ENCODE results near the gene ACOT11. TPM values are rescaled to one million over a fixed set of nuclear protein-coding genes. Genes with fewer than 3 reads are reported as not detected.
"Not testable (repeated sequence)": the region's sequence is repeated elsewhere in the genome, so short reads cannot be mapped to it uniquely, and the experiment has no call there.

ACOT11 gene
- total and polyA plus RNA-seq, 2 donors (not counting 1 experiment from before 2014, with no cell fraction given): 0.73 to 2.5 TPM

DNA sequence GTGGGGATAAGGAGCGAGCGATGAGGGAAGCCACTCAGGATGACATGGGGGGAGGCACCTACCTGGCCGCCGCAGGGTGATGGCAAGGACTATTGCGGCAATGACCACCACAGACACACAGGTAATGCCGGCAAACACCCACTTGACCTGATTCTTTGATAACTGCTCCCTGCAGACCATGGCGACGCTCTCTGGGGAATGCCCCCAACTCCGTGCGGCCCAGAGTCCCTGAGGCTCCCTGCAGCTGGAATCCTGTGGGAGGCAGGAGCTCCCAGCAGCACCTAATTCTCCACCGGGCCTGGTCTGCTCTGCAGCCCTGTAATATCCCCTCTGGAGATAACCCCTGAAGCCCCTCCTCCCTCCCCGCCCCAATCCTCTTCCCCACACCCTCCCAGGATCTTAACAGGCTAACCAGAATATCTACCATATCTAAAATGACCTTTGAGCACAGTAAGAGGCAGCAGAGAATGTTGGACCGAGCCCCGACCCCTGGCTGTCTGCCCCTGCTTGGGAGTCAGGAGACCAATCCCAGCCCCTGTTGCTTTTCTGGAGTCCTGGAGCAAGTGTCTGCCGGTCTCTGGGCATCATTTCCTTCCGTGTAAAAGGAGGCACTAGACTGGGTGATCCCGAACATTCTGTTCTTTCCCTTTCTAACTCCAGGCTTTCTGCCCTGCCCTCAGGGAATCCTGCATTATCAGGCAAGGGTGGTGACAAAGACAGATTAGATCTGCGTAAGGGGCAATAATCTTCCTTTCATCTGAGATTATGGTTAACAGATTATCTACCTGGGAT is 75.4 kb downstream of the ACOT11 start, which contains the start of gene FAM151A:
Gene FAM151A (minus strand): TSS at position 310 of the 792 bp plus-strand sequence. CDS start 130 bp downstream, at position 180.
- H3K36me3 ChIP-seq (ENCODE audit: control insufficient read depth, insufficient read depth, low read length): no peaks in the 10 kb centered on the region
- no peak for DNase-seq (ENCODE audit: low read depth in 2 of 2)
- H3K4me1 ChIP-seq (ENCODE audit: control insufficient read depth, extremely low read depth, insufficient read depth, low read length): no peaks in the 10 kb centered on the region
- no peak within 1 kb of the TSS for H3K9ac ChIP-seq (ENCODE audit: insufficient read depth, low read length)
- H3K27ac ChIP-seq (ENCODE audit: insufficient read depth, low read length): no peak within 1 kb of the TSS
- no peaks in the 10 kb centered on the region for H3K9me3 ChIP-seq (ENCODE audit: control insufficient read depth, insufficient read depth, low read depth, low read length)
- no peak within 1 kb of the TSS for H3K4me3 ChIP-seq (replicated peaks in 1 of 4; ENCODE audit: control extremely low read depth in 1 of 4, insufficient read depth in 1 of 4, low read depth in 3 of 4, low read length in 4 of 4)
- H3K4me2 ChIP-seq (ENCODE audit: extremely low read depth, insufficient read depth, low read length): no peak within 1 kb of the TSS
- no peak for TF ChIP-seq EZH2 (IDR thresholded peaks at IDR 0.05; ENCODE audit: low read length, missing control alignments)
- TF ChIP-seq, protein P1, sequence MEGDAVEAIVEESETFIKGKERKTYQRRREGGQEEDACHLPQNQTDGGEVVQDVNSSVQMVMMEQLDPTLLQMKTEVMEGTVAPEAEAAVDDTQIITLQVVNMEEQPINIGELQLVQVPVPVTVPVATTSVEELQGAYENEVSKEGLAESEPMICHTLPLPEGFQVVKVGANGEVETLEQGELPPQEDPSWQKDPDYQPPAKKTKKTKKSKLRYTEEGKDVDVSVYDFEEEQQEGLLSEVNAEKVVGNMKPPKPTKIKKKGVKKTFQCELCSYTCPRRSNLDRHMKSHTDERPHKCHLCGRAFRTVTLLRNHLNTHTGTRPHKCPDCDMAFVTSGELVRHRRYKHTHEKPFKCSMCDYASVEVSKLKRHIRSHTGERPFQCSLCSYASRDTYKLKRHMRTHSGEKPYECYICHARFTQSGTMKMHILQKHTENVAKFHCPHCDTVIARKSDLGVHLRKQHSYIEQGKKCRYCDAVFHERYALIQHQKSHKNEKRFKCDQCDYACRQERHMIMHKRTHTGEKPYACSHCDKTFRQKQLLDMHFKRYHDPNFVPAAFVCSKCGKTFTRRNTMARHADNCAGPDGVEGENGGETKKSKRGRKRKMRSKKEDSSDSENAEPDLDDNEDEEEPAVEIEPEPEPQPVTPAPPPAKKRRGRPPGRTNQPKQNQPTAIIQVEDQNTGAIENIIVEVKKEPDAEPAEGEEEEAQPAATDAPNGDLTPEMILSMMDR (conservative IDR thresholded peaks at IDR 0.05 in 1 of 2, IDR thresholded peaks at IDR 0.05 in 1 of 2; ENCODE audit: low read depth in 1 of 2, low read length in 2 of 2): no peak
- H2AFZ ChIP-seq (ENCODE audit: low read length): no peak within 1 kb of the TSS
- no peaks in the 10 kb centered on the region for H4K20me1 ChIP-seq (ENCODE audit: control insufficient read depth, extremely low read depth, insufficient read depth, low read length)
- no peaks in the 10 kb centered on the region for H3K79me2 ChIP-seq (ENCODE audit: control insufficient read depth, insufficient read depth, low read length)
- peaks cover 2% of the 10 kb centered on the region for H3K27me3 ChIP-seq (ENCODE audit: control insufficient read depth, insufficient read depth, low read length)

DNA sequence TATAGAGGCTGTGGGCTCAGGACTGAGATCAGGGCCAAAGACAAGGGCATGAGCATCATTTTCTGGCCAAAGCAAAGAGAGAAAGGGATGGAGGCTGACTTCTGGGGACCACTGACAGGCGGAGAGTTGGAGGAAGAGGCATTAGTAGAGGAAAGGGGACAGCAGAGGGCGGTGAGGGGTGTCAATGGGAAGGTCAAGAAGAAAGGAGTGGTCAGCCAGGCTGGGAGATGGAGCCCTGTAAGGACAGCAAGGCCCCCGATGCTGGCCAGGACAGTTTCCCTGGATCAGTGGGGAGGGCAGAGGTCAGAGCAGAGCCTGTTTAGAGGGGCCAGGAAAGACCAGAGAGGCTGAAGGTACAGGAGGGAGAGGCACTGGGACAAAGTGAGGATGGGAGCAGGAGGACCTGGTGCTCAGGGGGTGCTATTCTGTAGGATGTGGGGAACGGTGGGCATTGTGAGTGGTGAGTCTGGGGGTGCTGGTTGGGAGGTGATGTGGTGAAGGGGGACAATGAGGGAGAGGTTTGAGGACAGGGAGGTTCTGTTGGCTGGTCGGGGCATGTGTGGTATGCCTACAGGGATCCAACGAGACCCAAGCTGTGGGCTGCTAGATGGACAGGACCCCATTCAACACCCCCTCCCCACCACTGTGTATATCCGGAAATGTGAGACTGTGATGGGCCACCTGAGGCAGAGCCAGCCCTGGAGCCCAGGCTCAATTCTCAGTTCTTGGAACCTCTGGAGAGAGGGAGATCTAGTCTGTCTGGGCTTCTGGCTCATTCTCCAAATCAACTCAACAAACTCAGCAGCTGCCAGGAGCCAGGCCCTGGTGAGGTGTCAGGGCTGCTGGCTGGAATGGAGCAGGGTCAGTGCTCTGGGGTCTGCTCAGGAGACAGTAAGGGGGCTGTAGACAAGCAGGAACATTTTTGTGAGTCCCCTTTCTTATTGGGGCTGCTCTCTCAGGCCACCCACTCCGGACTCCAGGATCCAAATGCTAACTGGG is 76.7 kb downstream of the ACOT11 start:
- Histone ChIP-seq H3K4me3 (replicated peaks in 1 of 4; ENCODE audit: control extremely low read depth in 1 of 4, insufficient read depth in 1 of 4, low read depth in 3 of 4, low read length in 4 of 4) (no peak overlapping the region), H3K9me3 (ENCODE audit: control insufficient read depth, insufficient read depth, low read depth, low read length) (no peaks in the 10 kb centered on the region), H3K27me3 (ENCODE audit: control insufficient read depth, insufficient read depth, low read length) (peaks cover 2% of the 10 kb centered on the region), H3K36me3 (ENCODE audit: control insufficient read depth, insufficient read depth, low read length) (no peaks in the 10 kb centered on the region), H3K9ac (ENCODE audit: insufficient read depth, low read length) (no peak overlapping the region), H3K79me2 (ENCODE audit: control insufficient read depth, insufficient read depth, low read length) (no peaks in the 10 kb centered on the region), H3K4me2 (ENCODE audit: extremely low read depth, insufficient read depth, low read length) (no peak overlapping the region), H3K27ac (ENCODE audit: insufficient read depth, low read length) (no peak overlapping the region), H4K20me1 (ENCODE audit: control insufficient read depth, extremely low read depth, insufficient read depth, low read length) (no peaks in the 10 kb centered on the region), H2AFZ (ENCODE audit: low read length) (no peak overlapping the region), H3K4me1 (ENCODE audit: control insufficient read depth, extremely low read depth, insufficient read depth, low read length) (no peaks in the 10 kb centered on the region)
- no peak for DNase-seq (ENCODE audit: low read depth in 2 of 2)
- TF ChIP-seq EZH2 (IDR thresholded peaks at IDR 0.05; ENCODE audit: low read length, missing control alignments): no peak
- TF ChIP-seq, protein P1 (conservative IDR thresholded peaks at IDR 0.05 in 1 of 2, IDR thresholded peaks at IDR 0.05 in 1 of 2; ENCODE audit: low read depth in 1 of 2, low read length in 2 of 2): no peak

DNA sequence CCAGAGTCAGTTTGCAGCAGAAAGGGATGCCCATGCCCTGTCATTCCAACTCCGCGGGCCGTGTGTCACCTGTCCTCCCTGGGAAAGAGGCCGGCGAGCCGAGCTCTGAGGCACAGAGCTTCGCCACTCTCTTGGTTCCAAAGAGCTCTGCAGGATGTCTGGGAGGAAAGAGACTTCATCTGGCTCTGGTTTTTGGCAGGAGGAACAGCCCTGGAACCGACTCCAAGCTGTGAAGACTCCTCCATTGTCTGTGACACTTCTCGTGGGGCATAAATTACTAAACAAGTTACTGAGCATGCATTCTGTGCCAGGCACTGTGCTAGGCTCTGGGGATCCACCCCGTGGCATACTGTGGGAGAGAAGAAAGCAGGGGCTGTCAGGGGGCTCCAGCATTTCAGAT is 79.2 kb downstream of the ACOT11 start:
- no peak overlapping the region for H3K4me3 ChIP-seq (replicated peaks in 1 of 4; ENCODE audit: control extremely low read depth in 1 of 4, insufficient read depth in 1 of 4, low read depth in 3 of 4, low read length in 4 of 4)
- no peak for DNase-seq (ENCODE audit: low read depth in 2 of 2)

DNA sequence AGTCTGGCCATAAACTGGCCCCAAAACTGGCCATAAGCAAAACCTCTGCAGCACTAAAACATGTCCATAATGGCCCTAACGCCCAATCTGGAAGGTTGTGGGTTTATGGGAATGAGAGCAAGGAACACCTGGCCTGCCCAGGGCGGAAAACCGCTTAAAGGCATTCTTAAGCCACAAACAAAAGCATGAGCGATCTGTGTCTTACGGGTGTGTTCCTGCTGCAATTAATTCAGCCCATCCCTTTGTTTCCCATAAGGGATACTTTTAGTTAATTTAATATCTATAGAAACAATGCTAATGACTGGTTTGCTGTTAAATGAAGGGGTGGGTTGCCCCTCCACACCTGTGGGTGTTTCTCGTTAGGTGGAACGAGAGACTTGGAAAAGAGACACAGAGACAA is 87.8 kb downstream of the ACOT11 start:
- not testable (repeated sequence) for H3K79me2 ChIP-seq (ENCODE audit: control insufficient read depth, insufficient read depth, low read length); H4K20me1 ChIP-seq (ENCODE audit: control insufficient read depth, extremely low read depth, insufficient read depth, low read length); H3K4me2 ChIP-seq (ENCODE audit: extremely low read depth, insufficient read depth, low read length); DNase-seq (ENCODE audit: low read depth in 2 of 2); H3K27ac ChIP-seq (ENCODE audit: insufficient read depth, low read length); H3K4me3 ChIP-seq (replicated peaks in 1 of 4; ENCODE audit: control extremely low read depth in 1 of 4, insufficient read depth in 1 of 4, low read depth in 3 of 4, low read length in 4 of 4); H2AFZ ChIP-seq (ENCODE audit: low read length); H3K27me3 ChIP-seq (ENCODE audit: control insufficient read depth, insufficient read depth, low read length); H3K4me1 ChIP-seq (ENCODE audit: control insufficient read depth, extremely low read depth, insufficient read depth, low read length); H3K9me3 ChIP-seq (ENCODE audit: control insufficient read depth, insufficient read depth, low read depth, low read length); H3K36me3 ChIP-seq (ENCODE audit: control insufficient read depth, insufficient read depth, low read length); H3K9ac ChIP-seq (ENCODE audit: insufficient read depth, low read length)

More for the DNA sequence above, 79.2 kb downstream of the ACOT11 start:
- Histone ChIP-seq H3K27me3 (ENCODE audit: control insufficient read depth, insufficient read depth, low read length) (peaks cover 2% of the 10 kb centered on the region), H3K9me3 (ENCODE audit: control insufficient read depth, insufficient read depth, low read depth, low read length) (no peaks in the 10 kb centered on the region), H3K4me2 (ENCODE audit: extremely low read depth, insufficient read depth, low read length) (no peak overlapping the region), H2AFZ (ENCODE audit: low read length) (no peak overlapping the region), H3K79me2 (ENCODE audit: control insufficient read depth, insufficient read depth, low read length) (no peaks in the 10 kb centered on the region), H3K4me1 (ENCODE audit: control insufficient read depth, extremely low read depth, insufficient read depth, low read length) (no peaks in the 10 kb centered on the region), H3K9ac (ENCODE audit: insufficient read depth, low read length) (no peak overlapping the region), H4K20me1 (ENCODE audit: control insufficient read depth, extremely low read depth, insufficient read depth, low read length) (no peaks in the 10 kb centered on the region), H3K27ac (ENCODE audit: insufficient read depth, low read length) (no peak overlapping the region), H3K36me3 (ENCODE audit: control insufficient read depth, insufficient read depth, low read length) (no peaks in the 10 kb centered on the region)
- no peak for TF ChIP-seq EZH2 (IDR thresholded peaks at IDR 0.05; ENCODE audit: low read length, missing control alignments)
- TF ChIP-seq, protein P1 (conservative IDR thresholded peaks at IDR 0.05 in 1 of 2, IDR thresholded peaks at IDR 0.05 in 1 of 2; ENCODE audit: low read depth in 1 of 2, low read length in 2 of 2): no peak

All from fibroblast of lung (primary cell).